Embryonic facial prominence (tissue), 1 donor: ENCODE data around the gene MYCBP2.
"Not testable (repeated sequence)": the region's sequence is repeated elsewhere in the genome, so short reads cannot be mapped to it uniquely, and the experiment has no call there.

Source experiments
- DNase-seq: peaks from one replicate; pipeline ENCODE4 v3.0.0-alpha.2; 2016; ENCODE audit errors: extremely low spot score

The MYCBP2 gene

GRCh38 chr13:77326905-77327604 is at the start of gene MYCBP2:
TSS of gene MYCBP2 (minus strand) at chr13:77327094. CDS start at chr13:77326775, 319 bp downstream.
- peak; percentile 93 for DNase-seq

GRCh38 chr13:77375560-77376108 is 48.7 kb upstream of the MYCBP2 start:
- no peak for DNase-seq

- DNase-seq = no peak
These were observed 47.9 kb upstream of the MYCBP2 start for GRCh38 chr13:77374786-77375185.

- DNase-seq = no peak
These were observed 47.4 kb upstream of the MYCBP2 start for GRCh38 chr13:77374339-77374738.

GRCh38 chr13:77373502-77373901 is 46.6 kb upstream of the MYCBP2 start:
- no peak for DNase-seq

GRCh38 chr13:77372275-77372674 is 45.4 kb upstream of the MYCBP2 start:
- no peak for DNase-seq

GRCh38 chr13:77370888-77371287 is 44.0 kb upstream of the MYCBP2 start:
- no peak for DNase-seq

- DNase-seq = no peak
These were observed 35.3 kb upstream of the MYCBP2 start for GRCh38 chr13:77362166-77362565.

- no peak for DNase-seq
These were observed 33.3 kb upstream of the MYCBP2 start for GRCh38 chr13:77360032-77360685.

- DNase-seq = no peak
These were observed 32.3 kb upstream of the MYCBP2 start for GRCh38 chr13:77359171-77359570.

GRCh38 chr13:77358001-77358400 is 31.1 kb upstream of the MYCBP2 start:
- DNase-seq = no peak

- no peak for DNase-seq
These were observed 29.3 kb upstream of the MYCBP2 start for GRCh38 chr13:77356155-77356554.

- no peak for DNase-seq
These were observed 27.1 kb upstream of the MYCBP2 start for GRCh38 chr13:77353995-77354394.

GRCh38 chr13:77351315-77351714 is 24.4 kb upstream of the MYCBP2 start:
- DNase-seq = no peak

- DNase-seq = no peak
These were observed 23.9 kb upstream of the MYCBP2 start for GRCh38 chr13:77350811-77351210.

GRCh38 chr13:77349365-77349764 is 22.5 kb upstream of the MYCBP2 start:
- DNase-seq = no peak

- DNase-seq = not testable (repeated sequence)
These were observed 20.5 kb upstream of the MYCBP2 start for GRCh38 chr13:77347351-77347750.

GRCh38 chr13:77345150-77345780 is 18.4 kb upstream of the MYCBP2 start:
- no peak for DNase-seq

GRCh38 chr13:77343841-77344240 is 16.9 kb upstream of the MYCBP2 start:
- DNase-seq = no peak

- DNase-seq = no peak
These were observed 12.5 kb upstream of the MYCBP2 start for GRCh38 chr13:77339408-77339807.

GRCh38 chr13:77338961-77339401 is 12.1 kb upstream of the MYCBP2 start:
- no peak for DNase-seq

GRCh38 chr13:77338329-77338728 is 11.4 kb upstream of the MYCBP2 start:
- DNase-seq = no peak

- no peak for DNase-seq
These were observed 10.3 kb upstream of the MYCBP2 start for GRCh38 chr13:77337159-77337558.
